Myometrial cell (primary cell): ENCODE results near the gene UPF1. TPM values are rescaled to one million over a fixed set of nuclear protein-coding genes. Genes with fewer than 3 reads are reported as not detected.

Source experiments
- total RNA-seq: library from RNA; depleted of rRNA; stranded (reverse); fragments of >200 nt; gene quantifications from 2 replicates; pipeline ENCODE4 v1.2.3, GENCODE V29; 2015

Gene UPF1
- 32.8 and 32.9 TPM in 2 replicates for total RNA-seq

DNA sequence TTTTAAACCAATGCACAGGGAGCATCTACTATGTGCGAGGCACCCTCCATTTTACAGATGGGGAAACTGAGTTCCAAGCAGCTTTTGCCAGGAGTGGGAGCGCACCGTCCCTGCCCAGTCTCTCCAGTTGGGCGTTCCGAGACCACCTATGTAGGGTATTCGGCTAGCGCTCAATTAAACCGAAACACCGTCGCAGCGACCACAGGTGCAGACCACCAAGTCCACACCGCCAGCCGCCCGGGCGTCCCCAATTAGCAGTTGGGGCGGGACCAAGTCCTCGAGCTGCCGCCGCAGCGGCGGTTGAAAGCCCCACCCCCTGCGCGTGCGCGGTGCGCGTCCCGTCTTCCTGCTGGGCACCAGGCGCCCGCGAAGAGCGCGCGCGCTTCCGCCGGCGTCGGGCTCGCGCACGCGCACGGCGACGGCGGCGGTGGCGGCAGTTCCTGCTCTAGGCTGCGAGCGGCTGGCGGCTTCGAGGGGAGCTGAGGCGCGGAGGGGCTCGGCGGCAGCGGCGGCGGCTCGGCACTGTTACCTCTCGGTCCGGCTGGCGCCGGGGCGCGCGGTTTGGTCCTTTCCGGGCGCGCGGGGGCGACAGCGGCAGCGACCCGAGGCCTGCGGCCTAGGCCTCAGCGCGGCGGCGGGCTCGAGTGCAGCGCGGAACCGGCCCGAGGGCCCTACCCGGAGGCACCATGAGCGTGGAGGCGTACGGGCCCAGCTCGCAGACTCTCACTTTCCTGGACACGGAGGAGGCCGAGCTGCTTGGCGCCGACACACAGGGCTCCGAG, at the start of gene UPF1:
Gene UPF1, plus strand, starts transcription at position 436 of the 782 bp plus-strand sequence. Its CDS starts 251 bp downstream, at position 687.

DNA sequence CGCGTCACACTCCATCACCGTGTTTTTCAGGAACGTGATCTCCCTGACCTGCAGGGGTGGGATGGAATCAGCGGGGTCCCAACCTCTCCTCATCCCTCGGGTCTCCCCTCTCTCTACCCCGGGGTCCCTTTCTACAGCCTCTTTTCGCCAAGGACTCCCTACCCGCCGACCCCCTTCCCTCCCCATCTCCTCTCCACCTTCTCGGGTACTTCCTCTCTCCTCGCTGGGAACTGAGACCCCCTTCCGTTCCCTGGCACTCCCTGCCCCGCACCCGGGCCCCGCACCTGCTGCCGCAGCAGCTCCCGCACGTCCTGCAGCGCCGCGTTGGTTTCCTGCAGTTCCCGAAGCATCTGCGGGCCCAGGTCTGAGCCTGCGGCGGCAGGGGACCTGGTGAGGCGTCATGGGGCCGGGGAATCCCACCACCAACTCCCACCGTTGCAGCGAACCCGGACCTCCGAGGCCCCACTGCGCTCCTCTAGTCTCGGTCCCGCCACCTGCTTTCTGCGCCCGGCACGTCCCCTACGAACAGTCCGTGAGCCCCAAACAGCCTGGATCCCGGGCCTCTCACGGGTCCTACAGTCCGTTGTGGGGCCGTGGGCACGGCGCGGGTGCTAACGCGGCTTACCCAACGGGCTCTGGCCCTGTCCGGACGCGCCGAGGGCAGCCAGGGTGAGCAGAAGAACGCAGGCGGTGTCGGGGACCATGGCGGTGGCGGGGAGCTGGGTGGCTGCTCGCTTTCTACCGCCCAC, 41.0 kb upstream of the UPF1 start, which contains the start of gene COMP:
Gene COMP, minus strand, starts transcription at position 740 of the 749 bp plus-strand sequence. Its CDS starts 36 bp downstream, at position 704.

DNA sequence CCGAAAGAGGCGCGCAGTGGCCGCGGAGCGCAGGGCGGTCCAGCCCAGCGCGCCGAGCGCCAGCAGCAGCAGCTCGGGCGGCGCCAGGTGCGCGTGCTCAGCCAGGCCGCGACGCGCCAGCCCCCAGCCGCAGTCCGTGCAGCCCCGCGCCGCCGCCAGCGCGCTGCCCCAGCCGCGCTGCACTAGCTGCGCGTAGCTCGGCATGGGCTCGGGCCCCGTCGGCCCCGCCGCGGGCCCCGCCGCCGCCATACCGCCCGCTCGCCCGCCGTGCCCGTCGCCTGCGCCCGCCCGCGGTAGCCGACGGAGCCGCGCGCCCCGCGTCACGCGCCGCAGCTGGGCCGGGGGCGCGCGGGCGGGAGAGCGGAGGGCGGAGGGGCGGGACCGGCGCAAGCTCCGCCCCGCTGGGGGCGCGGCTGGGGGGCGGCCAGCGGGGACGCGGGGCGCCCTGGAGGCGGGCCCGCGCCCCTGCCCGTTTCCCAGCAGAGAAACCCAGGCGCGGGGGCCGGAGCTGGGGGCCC, 64.1 kb downstream of the UPF1 start, which contains the start of gene CERS1:
Gene CERS1, minus strand, starts transcription at position 335 of the 518 bp plus-strand sequence. Its CDS starts 86 bp downstream, at position 249.

Other genes starting within 250 kb of the UPF1 start
- gene REX1BD, start 243.2 kb upstream of the UPF1 start, total RNA-seq, result 79.0 and 84.8 TPM in 2 replicates
- gene CRLF1, start 225.2 kb upstream of the UPF1 start, total RNA-seq, result 3.4 and 30.8 TPM in 2 replicates
- gene TMEM59L, start 219.1 kb upstream of the UPF1 start, total RNA-seq, result 2.0 TPM in 1 of 2 replicates, not detected in the other
- gene KLHL26, start 194.9 kb upstream of the UPF1 start, total RNA-seq, result 1.4 and 8.0 TPM in 2 replicates
- gene CRTC1, start 148.3 kb upstream of the UPF1 start, total RNA-seq, result 1.6 and 3.5 TPM in 2 replicates
- gene COMP, start 40.7 kb upstream of the UPF1 start, total RNA-seq, result not detected in 2 replicates
- 0.58 and 0.71 TPM in 2 replicates for gene CERS1, start 64.2 kb downstream of the UPF1 start, total RNA-seq
- 447 and 503 TPM in 2 replicates for gene COPE, start 87.4 kb downstream of the UPF1 start, total RNA-seq
- 55.3 and 62.8 TPM in 2 replicates for gene DDX49, start 87.8 kb downstream of the UPF1 start, total RNA-seq
- gene HOMER3, start 109.3 kb downstream of the UPF1 start, total RNA-seq, result 85.4 and 94.0 TPM in 2 replicates
- 20.4 and 29.7 TPM in 2 replicates for gene SUGP2, start 201.6 kb downstream of the UPF1 start, total RNA-seq
- 38.1 and 49.3 TPM in 2 replicates for gene ARMC6, start 201.6 kb downstream of the UPF1 start, total RNA-seq
- 9.9 and 11.5 TPM in 2 replicates for gene SLC25A42, start 232.0 kb downstream of the UPF1 start, total RNA-seq